NCI-H226 (cell line): ENCODE measurements around the gene SBF2.
"Not testable (repeated sequence)": the region's sequence is repeated elsewhere in the genome, so short reads cannot be mapped to it uniquely, and the experiment has no call there.

Experiments used
- DNase-seq: peaks from one replicate; pipeline ENCODE4 v3.0.0-alpha.2; 2015

Gene SBF2

GRCh38 chr11:9990221-9990973 is 303.6 kb downstream of the SBF2 start:
- DNase-seq, result no peak

GRCh38 chr11:9987303-9987702 is 306.7 kb downstream of the SBF2 start:
- DNase-seq, result not testable (repeated sequence)

GRCh38 chr11:9982796-9983579 is 311.0 kb downstream of the SBF2 start:
- peak; percentile 52 for DNase-seq

GRCh38 chr11:9982127-9982795 is 311.8 kb downstream of the SBF2 start:
- DNase-seq, result no peak

GRCh38 chr11:9980931-9981330 is 313.1 kb downstream of the SBF2 start:
- no peak for DNase-seq

GRCh38 chr11:9977554-9977953 is 316.5 kb downstream of the SBF2 start:
- no peak for DNase-seq

GRCh38 chr11:9974375-9974774 is 319.6 kb downstream of the SBF2 start:
- DNase-seq, result no peak

- no peak for DNase-seq
These were observed 320.1 kb downstream of the SBF2 start for GRCh38 chr11:9973921-9974320.

- DNase-seq, result no peak
These were observed 321.0 kb downstream of the SBF2 start for GRCh38 chr11:9972989-9973388.

GRCh38 chr11:9971894-9972293 is 322.1 kb downstream of the SBF2 start:
- DNase-seq, result no peak

- no peak for DNase-seq
These were observed 325.0 kb downstream of the SBF2 start for GRCh38 chr11:9969068-9969467.

- no peak for DNase-seq
These were observed 331.3 kb downstream of the SBF2 start for GRCh38 chr11:9962722-9963121.

GRCh38 chr11:9957072-9957471 is 336.9 kb downstream of the SBF2 start:
- DNase-seq, result no peak

GRCh38 chr11:9956483-9956882 is 337.5 kb downstream of the SBF2 start:
- no peak for DNase-seq

- no peak for DNase-seq
These were observed 338.6 kb downstream of the SBF2 start for GRCh38 chr11:9955391-9955790.

GRCh38 chr11:9953994-9954626 is 339.9 kb downstream of the SBF2 start:
- DNase-seq, result no peak

GRCh38 chr11:9952511-9953196 is 341.4 kb downstream of the SBF2 start:
- DNase-seq, result no peak

GRCh38 chr11:9951807-9952206 is 342.2 kb downstream of the SBF2 start:
- DNase-seq, result no peak

GRCh38 chr11:9950462-9950861 is 343.6 kb downstream of the SBF2 start:
- DNase-seq, result no peak

- DNase-seq, result no peak
These were observed 346.7 kb downstream of the SBF2 start for GRCh38 chr11:9947231-9947864.

- not testable (repeated sequence) for DNase-seq
These were observed 348.3 kb downstream of the SBF2 start for GRCh38 chr11:9945680-9946079.
